ENCODE measurements around the gene MLX.

MLX gene

DNA sequence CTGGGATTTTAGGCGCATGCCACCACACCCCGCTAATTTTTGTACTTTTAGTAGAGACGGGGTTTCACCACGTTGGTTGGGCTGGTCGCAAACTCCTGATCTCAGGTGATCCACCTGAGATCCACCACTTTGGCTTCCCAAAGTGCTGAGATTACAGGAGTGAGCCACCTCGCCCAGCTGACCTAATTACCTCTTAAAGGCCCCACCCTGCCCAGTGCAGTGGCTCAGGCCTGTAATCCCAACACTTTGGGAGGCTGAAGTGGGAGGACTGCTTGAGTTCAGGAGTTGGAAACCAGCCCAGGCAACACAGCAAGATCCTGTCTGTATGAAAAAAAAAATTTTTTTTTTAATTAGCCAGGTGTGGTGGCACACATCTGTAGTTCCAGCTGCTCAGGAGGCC is 7.8 kb upstream of the MLX start:
- Histone ChIP-seq H3K4me1 (ENCODE audit: low read length) (peaks cover 10% of the 10 kb centered on the region), H3F3A (ENCODE audit: insufficient read depth, low read length) (peaks cover 7% of the 10 kb centered on the region; the same call in 1 of the 2 replicates), H3K36me3 (replicated peaks; ENCODE audit: insufficient read depth, low read length) (no peaks in the 10 kb centered on the region), H2AFZ (ENCODE audit: low read length) (no peak overlapping the region), H3K9me2 (replicated peaks; ENCODE audit: insufficient read depth, low read length) (no peaks in the 10 kb centered on the region), H3K27me3 (replicated peaks; ENCODE audit: insufficient read depth, low read length) (no peaks in the 10 kb centered on the region), H3K79me2 (ENCODE audit: low read length) (peaks cover 31% of the 10 kb centered on the region), H3K4me2 (ENCODE audit: low read depth, low read length) (no peak overlapping the region), H3K9me3 (replicated peaks; ENCODE audit: insufficient read depth, low read length) (no peaks in the 10 kb centered on the region), H3K4me3 (ENCODE audit: low read length) (no peak overlapping the region), H3K27ac (ENCODE audit: low read length) (no peak overlapping the region), H4K20me1 (ENCODE audit: insufficient read depth, low read length) (no peaks in the 10 kb centered on the region), H3K9ac (ENCODE audit: low read length) (no peak overlapping the region)
- no peak for DNase-seq
- TF ChIP-seq EZH2 (optimal IDR thresholded peaks at IDR 0.05; ENCODE audit: low read depth, low read length) (no peak), EZH2phosphoT487 (IDR thresholded peaks at IDR 0.05; ENCODE audit: low read length) (no peak)
- TF ChIP-seq, protein P1, sequence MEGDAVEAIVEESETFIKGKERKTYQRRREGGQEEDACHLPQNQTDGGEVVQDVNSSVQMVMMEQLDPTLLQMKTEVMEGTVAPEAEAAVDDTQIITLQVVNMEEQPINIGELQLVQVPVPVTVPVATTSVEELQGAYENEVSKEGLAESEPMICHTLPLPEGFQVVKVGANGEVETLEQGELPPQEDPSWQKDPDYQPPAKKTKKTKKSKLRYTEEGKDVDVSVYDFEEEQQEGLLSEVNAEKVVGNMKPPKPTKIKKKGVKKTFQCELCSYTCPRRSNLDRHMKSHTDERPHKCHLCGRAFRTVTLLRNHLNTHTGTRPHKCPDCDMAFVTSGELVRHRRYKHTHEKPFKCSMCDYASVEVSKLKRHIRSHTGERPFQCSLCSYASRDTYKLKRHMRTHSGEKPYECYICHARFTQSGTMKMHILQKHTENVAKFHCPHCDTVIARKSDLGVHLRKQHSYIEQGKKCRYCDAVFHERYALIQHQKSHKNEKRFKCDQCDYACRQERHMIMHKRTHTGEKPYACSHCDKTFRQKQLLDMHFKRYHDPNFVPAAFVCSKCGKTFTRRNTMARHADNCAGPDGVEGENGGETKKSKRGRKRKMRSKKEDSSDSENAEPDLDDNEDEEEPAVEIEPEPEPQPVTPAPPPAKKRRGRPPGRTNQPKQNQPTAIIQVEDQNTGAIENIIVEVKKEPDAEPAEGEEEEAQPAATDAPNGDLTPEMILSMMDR (IDR thresholded peaks at IDR 0.05; ENCODE audit: low read length) = no peak

DNA sequence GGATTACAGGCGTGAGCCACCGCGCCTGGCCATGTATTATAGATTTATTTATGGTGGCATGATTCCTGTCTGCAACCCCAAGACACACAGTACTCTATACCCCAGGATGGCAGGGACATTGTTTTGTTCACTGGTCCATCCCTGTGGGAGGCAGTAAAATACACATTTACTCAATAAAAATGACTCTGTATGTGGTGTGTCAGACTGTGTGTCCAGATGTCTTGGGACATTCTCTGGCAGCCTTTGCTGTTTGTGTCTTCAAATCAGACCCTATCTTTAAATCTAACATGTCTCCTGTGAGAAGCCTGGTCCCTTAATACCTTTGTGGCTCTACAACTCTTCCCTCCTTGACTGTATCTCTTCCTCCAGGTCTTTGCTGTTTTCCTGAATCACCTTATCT is 6.7 kb upstream of the MLX start:
- no peaks in the 10 kb centered on the region for H3K36me3 ChIP-seq (replicated peaks; ENCODE audit: insufficient read depth, low read length)
- no peak for TF ChIP-seq EZH2 (optimal IDR thresholded peaks at IDR 0.05; ENCODE audit: low read depth, low read length)
- no peak for TF ChIP-seq EZH2phosphoT487 (IDR thresholded peaks at IDR 0.05; ENCODE audit: low read length)
- TF ChIP-seq, protein P1 (IDR thresholded peaks at IDR 0.05; ENCODE audit: low read length) = no peak
- H3K27me3 ChIP-seq (replicated peaks; ENCODE audit: insufficient read depth, low read length) = no peaks in the 10 kb centered on the region
- peaks cover 10% of the 10 kb centered on the region for H3K4me1 ChIP-seq (ENCODE audit: low read length)
- no peaks in the 10 kb centered on the region for H4K20me1 ChIP-seq (ENCODE audit: insufficient read depth, low read length)
- H3K4me2 ChIP-seq (ENCODE audit: low read depth, low read length) = no peak overlapping the region
- no peak overlapping the region for H3K4me3 ChIP-seq (ENCODE audit: low read length)
- peaks cover 7% of the 10 kb centered on the region; the same call in 1 of the 2 replicates for H3F3A ChIP-seq (ENCODE audit: insufficient read depth, low read length)
- no peak overlapping the region for H3K27ac ChIP-seq (ENCODE audit: low read length)
- no peak for DNase-seq
- H3K9me2 ChIP-seq (replicated peaks; ENCODE audit: insufficient read depth, low read length) = no peaks in the 10 kb centered on the region
- no peak overlapping the region for H2AFZ ChIP-seq (ENCODE audit: low read length)
- H3K9me3 ChIP-seq (replicated peaks; ENCODE audit: insufficient read depth, low read length) = no peaks in the 10 kb centered on the region
- H3K9ac ChIP-seq (ENCODE audit: low read length) = no peak overlapping the region
- peaks cover 30% of the 10 kb centered on the region for H3K79me2 ChIP-seq (ENCODE audit: low read length)

DNA sequence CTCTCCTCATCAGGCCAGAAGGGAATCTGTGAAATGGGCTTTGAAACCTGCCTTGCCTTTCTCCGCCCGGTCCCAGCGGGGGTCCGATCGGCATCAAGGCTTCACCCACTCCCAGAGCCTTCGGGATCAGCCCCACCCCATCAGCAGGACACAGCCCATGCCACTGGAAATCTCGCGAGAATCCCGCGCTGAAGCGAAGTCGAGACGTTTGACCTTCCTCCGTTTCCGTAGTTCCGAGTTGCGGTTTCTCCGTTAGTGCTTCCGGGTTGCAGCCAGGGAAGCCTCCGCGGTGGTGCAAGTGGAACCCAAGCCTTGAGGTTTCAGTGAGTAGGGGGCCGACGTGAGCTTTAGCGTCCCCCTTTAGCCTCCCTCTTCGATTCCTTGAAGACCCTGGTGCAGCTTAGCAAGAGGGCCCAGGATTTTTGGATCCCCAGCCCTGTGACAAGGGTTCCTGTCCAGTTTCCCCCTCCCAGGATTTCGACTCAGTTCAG is 5.0 kb upstream of the MLX start, which contains the start of gene COASY:
COASY (plus strand) TSS at position 252 of the 491 bp plus-strand sequence. CDS start 475 bp downstream, outside the sequence.
- Histone ChIP-seq H3F3A (ENCODE audit: insufficient read depth, low read length) (peaks cover 13% of the 10 kb centered on the region; the same call in 1 of the 2 replicates), H3K36me3 (replicated peaks; ENCODE audit: insufficient read depth, low read length) (no peaks in the 10 kb centered on the region), H3K9me2 (replicated peaks; ENCODE audit: insufficient read depth, low read length) (no peaks in the 10 kb centered on the region), H3K9ac (ENCODE audit: low read length) (peak within 1 kb of the TSS; percentile 91), H3K4me2 (ENCODE audit: low read depth, low read length) (peak within 1 kb of the TSS; percentile 90), H3K27me3 (replicated peaks; ENCODE audit: insufficient read depth, low read length) (no peaks in the 10 kb centered on the region), H3K4me1 (ENCODE audit: low read length) (peaks cover 17% of the 10 kb centered on the region), H4K20me1 (ENCODE audit: insufficient read depth, low read length) (no peaks in the 10 kb centered on the region), H3K9me3 (replicated peaks; ENCODE audit: insufficient read depth, low read length) (no peaks in the 10 kb centered on the region), H2AFZ (ENCODE audit: low read length) (peak within 1 kb of the TSS; percentile 66), H3K4me3 (ENCODE audit: low read length) (peak within 1 kb of the TSS; percentile 93), H3K27ac (ENCODE audit: low read length) (peak within 1 kb of the TSS; percentile 58; the same call in 1 of the 2 replicates), H3K79me2 (ENCODE audit: low read length) (peaks cover 36% of the 10 kb centered on the region)
- TF ChIP-seq EZH2phosphoT487 (IDR thresholded peaks at IDR 0.05; ENCODE audit: low read length) (no peak), EZH2 (optimal IDR thresholded peaks at IDR 0.05; ENCODE audit: low read depth, low read length) (no peak)
- TF ChIP-seq, protein P1 (IDR thresholded peaks at IDR 0.05; ENCODE audit: low read length) = no peak
- peak; percentile 98 for DNase-seq
